Epithelial cell of esophagus (primary cell): ENCODE results near the gene FOXD1.
"Not testable (repeated sequence)": the region's sequence is repeated elsewhere in the genome, so short reads cannot be mapped to it uniquely, and the experiment has no call there.

Source experiments
- DNase-seq: peaks from one replicate; pipeline ENCODE4 v3.0.0; 2010; ENCODE audit warnings: low read depth
- H3K4me3 ChIP-seq: 2 replicates; pipeline ENCODE4 v1.5.1; 2011; ENCODE audit warnings: mild to moderate bottlenecking, low read length, control low read depth
- TF ChIP-seq, protein P1 (sequence below): IDR thresholded peaks from 2 replicates; pipeline ENCODE4 v1.5.1; 2011; ENCODE audit warnings: low read depth, mild to moderate bottlenecking, low read length, control low read depth, inconsistent platforms; ENCODE audit not compliant: insufficient read depth; ENCODE audit errors: missing control alignments

FOXD1 gene

DNA sequence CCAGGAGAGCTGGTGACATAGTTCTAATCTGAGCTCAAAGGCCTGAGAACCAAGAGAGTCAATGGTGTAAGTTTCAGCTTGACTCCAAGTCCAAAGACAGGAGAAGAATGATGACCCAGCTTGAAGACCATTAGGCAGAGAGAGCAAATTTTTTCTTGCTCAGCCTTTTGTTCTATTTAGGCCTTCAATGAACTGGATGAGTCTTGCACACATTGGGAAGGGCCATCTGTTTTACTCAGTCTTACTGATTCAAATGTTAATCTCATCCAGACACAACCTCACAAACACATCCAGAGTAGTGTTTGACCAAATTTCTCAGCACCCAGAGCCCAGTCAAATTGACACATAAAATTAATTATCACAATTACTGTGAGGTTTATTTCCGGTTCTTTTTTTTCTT lies 42.6 kb upstream of the FOXD1 start:
- H3K4me3 ChIP-seq = no peak overlapping the region
- DNase-seq = no peak
- TF ChIP-seq, protein P1, sequence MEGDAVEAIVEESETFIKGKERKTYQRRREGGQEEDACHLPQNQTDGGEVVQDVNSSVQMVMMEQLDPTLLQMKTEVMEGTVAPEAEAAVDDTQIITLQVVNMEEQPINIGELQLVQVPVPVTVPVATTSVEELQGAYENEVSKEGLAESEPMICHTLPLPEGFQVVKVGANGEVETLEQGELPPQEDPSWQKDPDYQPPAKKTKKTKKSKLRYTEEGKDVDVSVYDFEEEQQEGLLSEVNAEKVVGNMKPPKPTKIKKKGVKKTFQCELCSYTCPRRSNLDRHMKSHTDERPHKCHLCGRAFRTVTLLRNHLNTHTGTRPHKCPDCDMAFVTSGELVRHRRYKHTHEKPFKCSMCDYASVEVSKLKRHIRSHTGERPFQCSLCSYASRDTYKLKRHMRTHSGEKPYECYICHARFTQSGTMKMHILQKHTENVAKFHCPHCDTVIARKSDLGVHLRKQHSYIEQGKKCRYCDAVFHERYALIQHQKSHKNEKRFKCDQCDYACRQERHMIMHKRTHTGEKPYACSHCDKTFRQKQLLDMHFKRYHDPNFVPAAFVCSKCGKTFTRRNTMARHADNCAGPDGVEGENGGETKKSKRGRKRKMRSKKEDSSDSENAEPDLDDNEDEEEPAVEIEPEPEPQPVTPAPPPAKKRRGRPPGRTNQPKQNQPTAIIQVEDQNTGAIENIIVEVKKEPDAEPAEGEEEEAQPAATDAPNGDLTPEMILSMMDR = no peak

DNA sequence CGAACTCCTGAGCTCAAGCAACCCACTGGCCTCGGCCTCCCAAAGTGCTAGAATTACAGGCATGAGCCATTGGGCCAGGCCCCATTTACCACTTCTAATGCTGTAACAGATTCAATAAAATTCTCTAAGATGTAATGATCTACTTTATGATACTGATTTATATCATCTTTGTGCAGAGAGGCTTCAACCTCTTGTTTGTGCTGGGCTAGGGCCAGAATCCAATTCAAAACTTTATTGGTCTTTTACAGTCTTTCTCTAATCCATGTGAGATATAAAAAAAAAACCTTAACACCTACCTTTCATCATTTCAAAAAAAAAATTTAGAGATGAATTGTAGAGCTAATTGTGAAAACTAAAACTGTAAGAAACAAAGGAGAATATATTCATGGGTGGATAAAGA lies 41.5 kb upstream of the FOXD1 start:
- no peak overlapping the region for H3K4me3 ChIP-seq
- DNase-seq = no peak
- TF ChIP-seq, protein P1 = no peak

DNA sequence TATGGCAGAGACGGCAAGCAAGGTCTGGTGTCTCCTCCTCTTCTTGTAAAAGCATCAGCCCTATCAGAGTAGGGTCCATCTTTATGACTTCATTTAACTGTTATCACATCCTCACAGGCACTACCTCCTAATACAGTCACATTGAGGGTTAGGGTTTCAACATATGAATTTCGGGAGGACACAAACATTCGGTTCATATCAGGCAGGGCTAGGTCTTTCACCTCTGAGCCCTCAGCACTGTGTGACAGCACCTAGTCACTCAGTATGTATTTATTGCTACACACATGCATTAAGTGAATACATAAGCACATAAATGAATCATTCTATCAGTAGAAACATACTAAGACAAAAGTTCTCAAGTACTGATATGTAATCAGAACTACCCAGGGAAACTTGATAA lies 40.2 kb upstream of the FOXD1 start:
- TF ChIP-seq, protein P1 = no peak
- no peak for DNase-seq
- no peak overlapping the region for H3K4me3 ChIP-seq

DNA sequence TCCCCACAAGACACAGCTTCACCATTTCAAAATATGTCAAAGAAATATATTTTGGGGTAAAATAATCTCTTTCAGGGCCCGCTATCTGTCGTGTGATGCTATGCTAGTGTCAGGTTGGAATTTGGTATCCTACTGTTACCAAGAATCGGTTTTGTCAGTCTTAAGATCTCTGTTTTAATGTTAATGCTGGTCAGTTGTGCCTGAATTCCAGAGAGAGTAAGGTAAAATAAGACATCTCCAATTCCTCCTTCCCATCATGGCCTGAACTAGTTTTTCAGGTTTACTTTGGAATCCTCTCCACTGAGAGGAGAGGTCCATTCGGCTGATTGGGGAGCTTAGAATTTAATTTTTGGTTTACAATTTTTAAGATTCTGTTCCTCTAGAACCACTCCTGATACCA lies 39.2 kb upstream of the FOXD1 start:
- DNase-seq = no peak
- H3K4me3 ChIP-seq = no peak overlapping the region
- TF ChIP-seq, protein P1 = no peak

DNA sequence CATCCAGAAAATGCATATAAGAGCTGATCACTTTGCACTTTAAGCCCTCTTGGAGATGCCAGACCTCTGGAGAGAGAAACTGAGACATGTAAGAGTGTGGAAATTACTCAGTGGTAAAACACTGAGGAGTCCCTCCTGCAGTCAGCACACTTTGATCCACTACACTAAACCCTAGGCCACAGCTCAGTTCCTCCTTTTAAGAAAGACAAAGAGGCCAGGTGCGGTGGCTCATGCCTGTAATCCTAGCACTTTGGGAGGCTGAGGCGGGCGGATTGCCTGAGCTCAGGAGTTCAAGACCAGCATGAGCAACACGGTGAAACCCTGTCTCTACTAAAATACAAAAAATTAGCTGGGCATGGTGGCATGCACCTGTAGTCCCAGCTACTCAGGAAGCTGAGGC lies 38.7 kb upstream of the FOXD1 start:
- not testable (repeated sequence) for DNase-seq

DNA sequence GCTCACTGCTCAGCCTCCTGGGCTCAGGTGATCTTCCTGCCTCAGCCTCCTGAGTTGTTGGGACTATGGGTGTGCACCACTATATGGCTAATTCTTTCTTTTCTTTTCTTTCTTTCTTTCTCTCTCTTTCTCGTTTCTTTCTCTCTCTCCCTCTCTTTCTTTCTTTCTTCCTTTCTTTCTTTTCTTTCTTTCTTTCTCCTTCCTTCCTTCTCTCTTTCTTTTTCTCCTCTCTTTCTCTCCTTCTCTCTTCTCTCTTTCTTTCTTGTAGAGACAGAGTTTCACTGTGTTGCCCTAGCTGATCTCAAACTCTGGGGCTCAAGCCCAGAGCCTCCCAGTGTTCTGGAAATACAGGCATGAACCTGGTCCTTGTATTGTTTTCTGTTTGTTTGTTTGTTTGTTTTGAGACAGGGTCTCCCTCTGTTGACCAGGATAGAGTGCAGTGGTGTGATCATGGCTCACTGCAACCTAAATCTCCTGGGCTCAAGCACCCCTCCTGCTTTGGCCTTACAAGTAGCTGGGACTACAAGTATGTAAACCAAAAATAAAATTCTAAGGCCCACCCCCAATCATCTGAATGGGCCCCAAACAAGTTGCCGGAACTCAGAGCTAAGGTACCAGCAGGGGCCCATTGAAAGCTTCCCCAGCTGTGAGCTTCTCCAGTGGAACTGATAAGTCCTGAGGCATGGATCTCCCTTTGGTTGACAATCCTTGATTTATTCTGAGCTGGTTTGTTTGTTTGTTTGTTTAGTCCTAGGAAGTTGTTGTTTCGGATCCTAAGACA lies 37.7 kb upstream of the FOXD1 start:
- H3K4me3 ChIP-seq = no peak overlapping the region
- TF ChIP-seq, protein P1 = no peak
- no peak for DNase-seq

More for the DNA sequence above, 38.7 kb upstream of the FOXD1 start:
- H3K4me3 ChIP-seq = not testable (repeated sequence)

DNA sequence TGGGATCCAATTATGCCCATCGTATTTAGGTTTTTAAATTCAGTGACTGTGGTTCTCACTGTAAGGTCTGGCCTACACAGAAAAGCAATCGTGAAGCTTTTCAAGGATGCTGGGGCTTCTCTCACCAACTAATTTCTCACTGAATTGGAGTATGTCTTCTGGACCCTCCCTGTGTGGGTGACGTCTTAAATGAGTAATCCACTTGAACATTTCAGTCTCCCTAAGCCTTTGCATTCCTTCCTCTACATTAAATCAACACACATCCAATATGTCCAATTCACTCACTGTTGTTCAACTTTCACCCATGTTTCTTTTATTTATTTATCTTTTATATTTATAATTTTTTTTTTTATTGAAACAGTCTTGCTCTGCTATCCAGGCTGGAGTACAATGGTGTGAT lies 37.1 kb upstream of the FOXD1 start:
- TF ChIP-seq, protein P1 = no peak
- DNase-seq = no peak
- H3K4me3 ChIP-seq = no peak overlapping the region
